SK-N-SH (cell line): ENCODE measurements around the gene NUCB1. TPM values are rescaled to one million over a fixed set of nuclear protein-coding genes. Genes with fewer than 3 reads are reported as not detected.

Source experiments
- CTCF ChIA-PET: fragments of 300-600, 350-600 bp; formaldehyde crosslinking; extraction: SDS; loops from one replicate; lab custom pipeline; 2021; lab: Yijun Ruan, JAX
- POLR2A ChIA-PET: fragments of 350-600 bp; sonication (Branson Sonifier 250); formaldehyde crosslinking; extraction: SDS; loops from one replicate; lab custom pipeline; 2020; ENCODE audit warnings: antibody characterized with exemption, inconsistent platforms; lab: Yijun Ruan, JAX
- DNase-seq: peaks from one replicate; pipeline ENCODE4 v3.0.0; 2012
- H2AFZ ChIP-seq: fragments of 200-600 bp; sonication (generic); 2 replicates; pipeline ENCODE4 v1.8.1; 2016; ENCODE audit warnings: antibody characterized with exemption, mild to moderate bottlenecking, low read depth
- H3F3A ChIP-seq: fragments of 200-600 bp; sonication (generic); replicated peaks from 2 replicates; pipeline ENCODE3; 2016; ENCODE audit warnings: antibody characterized with exemption, mild to moderate bottlenecking; ENCODE audit not compliant: insufficient read depth
- H3K27ac ChIP-seq, 2 experiments: fragments of 200-500 bp in 1 of 2; fragments of 200-600 bp in 1 of 2; sonication (Bioruptor generic) in 1 of 2; sonication (generic), shearing (Covaris generic) in 1 of 2; 2 replicates each; pipeline versions ENCODE4 v1.5.1 to v1.6.1; 2014 to 2016; ENCODE audit warnings: low read depth in 2 of 2, inconsistent platforms in 1 of 2, low read length in 1 of 2, mild to moderate bottlenecking in 1 of 2, mixed read lengths in 1 of 2
- H3K27me3 ChIP-seq: fragments of 200-600 bp; sonication (generic), shearing (Covaris generic); 2 replicates; pipeline ENCODE4 v1.6.1; 2016; ENCODE audit warnings: mixed run types; ENCODE audit not compliant: insufficient read depth
- H3K36me3 ChIP-seq, 2 experiments: fragments of 200-500 bp in 1 of 2; fragments of 200-600 bp in 1 of 2; sonication (Bioruptor generic) in 1 of 2; sonication (generic) in 1 of 2; replicated peaks in 1 of 2; 2 replicates each; pipeline versions ENCODE3 to v1.5.1; 2014 to 2016; ENCODE audit warnings: low read length in 1 of 2, mild to moderate bottlenecking in 1 of 2; ENCODE audit not compliant: insufficient read depth in 2 of 2, control insufficient read depth in 1 of 2
- H3K4me1 ChIP-seq, 2 experiments: fragments of 200-500 bp in 1 of 2; fragments of 200-600 bp in 1 of 2; sonication (Bioruptor generic) in 1 of 2; sonication (generic), shearing (Covaris generic) in 1 of 2; 2 replicates each; pipeline versions ENCODE4 v1.5.1 to v1.6.1; 2014 to 2016; ENCODE audit warnings: low read depth in 1 of 2, low read length in 1 of 2, mixed run types in 1 of 2; ENCODE audit not compliant: insufficient read depth in 2 of 2, control insufficient read depth in 1 of 2
- H3K4me2 ChIP-seq: fragments of 200-600 bp; sonication (generic), shearing (Covaris generic); 2 replicates; pipeline ENCODE4 v1.6.1; 2017; ENCODE audit warnings: mixed run types
- H3K4me3 ChIP-seq, 2 experiments: fragments of 200-500 bp in 1 of 2; fragments of 200-600 bp in 1 of 2; sonication (Bioruptor generic) in 1 of 2; sonication (generic), shearing (Covaris generic) in 1 of 2; 2 replicates each; pipeline versions ENCODE4 v1.5.1 to v1.8.1; 2014 to 2016; ENCODE audit warnings: low read depth in 2 of 2, inconsistent platforms in 1 of 2, low read length in 1 of 2, mild to moderate bottlenecking in 1 of 2, mixed read lengths in 1 of 2, moderate library complexity in 1 of 2
- H3K79me2 ChIP-seq: fragments of 200-600 bp; sonication (generic); 2 replicates; pipeline ENCODE4 v1.8.1; 2017; ENCODE audit warnings: mild to moderate bottlenecking; ENCODE audit not compliant: insufficient read depth
- H3K9ac ChIP-seq: fragments of 200-600 bp; sonication (generic); 2 replicates; pipeline ENCODE4 v1.6.1; 2017; ENCODE audit warnings: mixed run types
- H3K9me2 ChIP-seq: fragments of 200-600 bp; sonication (generic); 2 replicates; pipeline ENCODE4 v1.6.1; 2017; ENCODE audit warnings: mixed run types
- H3K9me3 ChIP-seq: fragments of 200-600 bp; sonication (generic); 2 replicates; pipeline ENCODE4 v1.6.1; 2017; ENCODE audit warnings: mixed run types, mild to moderate bottlenecking, moderate library complexity
- H4K20me1 ChIP-seq: fragments of 200-600 bp; sonication (generic); 2 replicates; pipeline ENCODE4 v1.6.1; 2017; ENCODE audit warnings: mild to moderate bottlenecking, mixed run types; ENCODE audit not compliant: insufficient read depth
- EZH2phosphoT487 ChIP-seq: fragments of 200-600 bp; sonication (generic); IDR thresholded peaks from 2 replicates; pipeline ENCODE4 v1.6.1; 2017; ENCODE audit warnings: low read depth, mixed run types, mild to moderate bottlenecking, antibody characterized with exemption, moderate library complexity, borderline replicate concordance
- FOSL2 ChIP-seq: IDR thresholded peaks from 2 replicates; pipeline ENCODE4 v1.4.0; 2012; ENCODE audit warnings: low read depth, mild to moderate bottlenecking, moderate library complexity, borderline replicate concordance
- JUND ChIP-seq: IDR thresholded peaks from 2 replicates; pipeline ENCODE4 v1.4.0; 2012
- MAX ChIP-seq: IDR thresholded peaks from 2 replicates; pipeline ENCODE4 v1.4.0; 2012; ENCODE audit warnings: low read depth
- NRF1 ChIP-seq: IDR thresholded peaks from 2 replicates; pipeline ENCODE4 v1.6.1; 2012; ENCODE audit warnings: low read depth, mild to moderate bottlenecking, low read length
- POLR2AphosphoS5 ChIP-seq: IDR thresholded peaks from 2 replicates; pipeline ENCODE4 v1.6.1; 2012; ENCODE audit warnings: low read depth, low read length
- RCOR1 ChIP-seq: fragments of 150-350 bp; IDR thresholded peaks from 2 replicates; pipeline ENCODE4 v1.6.1; 2017; ENCODE audit warnings: antibody characterized with exemption, low read length
- REST ChIP-seq: IDR thresholded peaks from 2 replicates; pipeline ENCODE4 v1.6.1; 2012; ENCODE audit warnings: mild to moderate bottlenecking, low read depth, low read length, moderate library complexity
- SIN3A ChIP-seq: IDR thresholded peaks from 2 replicates; pipeline ENCODE4 v1.6.1; 2012; ENCODE audit warnings: low read depth, mild to moderate bottlenecking, low read length, moderate library complexity, borderline replicate concordance
- SMC3 ChIP-seq: IDR thresholded peaks from 2 replicates; pipeline ENCODE4 v1.6.1; 2012; ENCODE audit warnings: low read depth, low read length, improper control_type of control experiment
- TAF1 ChIP-seq: IDR thresholded peaks from 2 replicates; pipeline ENCODE4 v1.6.1; 2012; ENCODE audit warnings: low read depth, mild to moderate bottlenecking, low read length, moderate library complexity, borderline replicate concordance
- YY1 ChIP-seq: IDR thresholded peaks from 2 replicates; pipeline ENCODE4 v1.4.0; 2012; ENCODE audit warnings: low read depth, mild to moderate bottlenecking
- WGBS: methylation state at CpG from one replicate; pipeline ENCODE4 v1.1.6; 2017; ENCODE audit warnings: low lambda C conversion rate; 5-methylcytosine and 5-hydroxymethylcytosine counted together
- polyA plus RNA-seq, 3 experiments: library from polyadenylated mRNA; depleted of rRNA; stranded (reverse); fragments of >200 nt; gene quantifications; 2 replicates each; pipeline ENCODE4 v1.2.3, GENCODE V29; 2012
- TF ChIP-seq, protein P1 (sequence below): IDR thresholded peaks from 2 replicates; pipeline ENCODE4; 2012

NUCB1 gene
- polyA plus RNA-seq, 1 of the 3 experiments (the other 2 are of a cell fraction) = 397 TPM

DNA sequence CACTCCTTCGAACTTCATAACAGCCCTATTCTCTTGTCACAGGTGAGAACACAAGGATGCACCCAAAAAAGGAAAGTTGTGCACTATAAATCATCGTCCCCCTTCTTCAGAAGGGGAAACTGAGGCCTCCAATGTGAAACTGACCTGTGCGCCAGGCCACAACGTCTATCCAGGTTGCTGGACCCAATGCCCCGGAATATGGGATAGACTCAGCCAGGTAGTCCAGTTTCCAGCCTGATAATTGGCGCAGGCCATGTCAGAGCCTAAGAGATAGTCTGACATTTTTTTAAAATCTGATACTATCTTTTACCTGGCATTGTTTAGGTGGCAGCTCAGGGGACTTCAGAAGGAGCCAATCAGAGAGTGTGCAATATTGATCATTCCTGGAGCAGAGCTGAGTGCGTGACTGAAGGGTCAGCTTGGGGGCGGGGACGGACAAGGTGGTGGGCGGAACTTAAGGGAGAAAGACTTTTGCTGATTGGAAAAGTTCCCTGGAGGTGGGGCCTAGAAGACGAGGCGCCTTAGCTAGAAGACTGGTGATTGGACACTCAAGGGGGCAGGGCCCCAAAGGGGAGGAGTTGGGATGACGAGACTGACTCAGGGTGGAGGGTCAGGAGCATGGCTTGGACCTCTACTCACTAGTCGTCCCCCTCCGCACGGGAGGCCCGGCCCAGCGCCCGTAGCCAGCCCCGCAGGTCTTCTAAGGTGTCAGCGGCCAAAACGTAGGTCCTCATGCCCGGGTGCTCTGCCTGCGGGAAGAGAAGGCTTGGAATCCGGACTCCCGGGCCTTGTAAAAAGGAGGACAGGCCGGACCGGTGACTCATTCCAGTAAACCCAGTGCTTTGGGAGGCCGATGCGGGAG, 40.2 kb upstream of the NUCB1 start:
- DNase-seq = peak; percentile 55
- Histone ChIP-seq H3K27ac (no peak overlapping the region), H3K9me3 (no peaks in the 10 kb centered on the region), H3K4me1 (no peaks in the 10 kb centered on the region), H3K79me2 (no peaks in the 10 kb centered on the region), H4K20me1 (no peaks in the 10 kb centered on the region), H3K9ac (no peak overlapping the region), H3K4me2 (no peak overlapping the region), H3K9me2 (no peaks in the 10 kb centered on the region), H3F3A (no peaks in the 10 kb centered on the region), H2AFZ (no peak overlapping the region), H3K4me3 (no peak overlapping the region), H3K36me3 (no peaks in the 10 kb centered on the region), H3K27me3 (no peaks in the 10 kb centered on the region)
- ChIA-PET CTCF (interaction anchor here (0.6 kb wide), 1 partner anchor 111 kb away, joined by 4 read pairs; no protein-coding TSS in a partner anchor), POLR2A (no interaction called here)
- 93% methylated on average over 25 of the region's 30 CpGs for WGBS
- TF ChIP-seq SIN3A (no peak), RCOR1 (no peak), POLR2AphosphoS5 (no peak), REST (no peak), YY1 (no peak), SMC3 (no peak), EZH2phosphoT487 (no peak), FOSL2 (no peak), MAX (no peak), JUND (no peak), NRF1 (no peak), TAF1 (no peak)
- TF ChIP-seq, protein P1, sequence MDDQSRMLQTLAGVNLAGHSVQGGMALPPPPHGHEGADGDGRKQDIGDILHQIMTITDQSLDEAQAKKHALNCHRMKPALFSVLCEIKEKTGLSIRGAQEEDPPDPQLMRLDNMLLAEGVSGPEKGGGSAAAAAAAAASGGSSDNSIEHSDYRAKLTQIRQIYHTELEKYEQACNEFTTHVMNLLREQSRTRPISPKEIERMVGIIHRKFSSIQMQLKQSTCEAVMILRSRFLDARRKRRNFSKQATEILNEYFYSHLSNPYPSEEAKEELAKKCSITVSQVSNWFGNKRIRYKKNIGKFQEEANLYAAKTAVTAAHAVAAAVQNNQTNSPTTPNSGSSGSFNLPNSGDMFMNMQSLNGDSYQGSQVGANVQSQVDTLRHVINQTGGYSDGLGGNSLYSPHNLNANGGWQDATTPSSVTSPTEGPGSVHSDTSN = no peak
